Hepatocyte (in vitro differentiated cells): ENCODE results near the gene RALGPS2. TPM values are rescaled to one million over a fixed set of nuclear protein-coding genes. Genes with fewer than 3 reads are reported as not detected.

Experiments used
- DNase-seq: peaks from one replicate; pipeline ENCODE4 v3.0.0-alpha.2; 2016; ENCODE audit warnings: low spot score
- H2AFZ ChIP-seq: fragments of 200-600 bp; sonication (generic); 2 replicates; pipeline ENCODE4 v1.6.0; 2016; ENCODE audit warnings: antibody characterized with exemption, mild to moderate bottlenecking
- H3K27ac ChIP-seq: fragments of 200-600 bp; sonication (generic); 2 replicates; pipeline ENCODE4 v1.5.1; 2016; ENCODE audit warnings: mild to moderate bottlenecking
- H3K27me3 ChIP-seq: fragments of 200-600 bp; sonication (generic); 2 replicates; pipeline ENCODE4 v1.6.1; 2016
- H3K36me3 ChIP-seq: fragments of 200-600 bp; sonication (generic); replicated peaks from 2 replicates; pipeline ENCODE4 v1.5.1; 2016; ENCODE audit warnings: low read depth; ENCODE audit not compliant: insufficient read depth
- H3K4me1 ChIP-seq: fragments of 200-600 bp; sonication (generic); 2 replicates; pipeline ENCODE4 v1.5.1; 2016; ENCODE audit warnings: mild to moderate bottlenecking, moderate library complexity; ENCODE audit not compliant: insufficient read depth
- H3K4me2 ChIP-seq: fragments of 200-600 bp; sonication (generic); 2 replicates; pipeline ENCODE4 v1.6.0; 2016
- H3K4me3 ChIP-seq: fragments of 200-600 bp; sonication (generic); 2 replicates; pipeline ENCODE4 v1.5.1; 2016; ENCODE audit warnings: mild to moderate bottlenecking
- H3K79me2 ChIP-seq: fragments of 200-600 bp; sonication (generic); 2 replicates; pipeline ENCODE4 v1.6.0; 2017; ENCODE audit warnings: mild to moderate bottlenecking
- H3K9me2 ChIP-seq: fragments of 200-600 bp; sonication (generic); replicated peaks from 2 replicates; pipeline ENCODE4 v1.6.0; 2017; ENCODE audit warnings: mild to moderate bottlenecking; ENCODE audit not compliant: insufficient read depth
- H3K9me3 ChIP-seq: fragments of 200-600 bp; sonication (generic); 2 replicates; pipeline ENCODE4 v1.5.1; 2016; ENCODE audit warnings: low read depth, mild to moderate bottlenecking
- H4K20me1 ChIP-seq: fragments of 200-600 bp; sonication (generic); 2 replicates; pipeline ENCODE4 v1.6.0; 2016; ENCODE audit warnings: mild to moderate bottlenecking; ENCODE audit not compliant: insufficient read depth, poor library complexity, severe bottlenecking
- CTCF ChIP-seq: fragments of 200-600 bp; sonication (generic); IDR thresholded peaks from 2 replicates; pipeline ENCODE4 v1.5.1; 2016; ENCODE audit warnings: antibody characterized with exemption, mild to moderate bottlenecking; ENCODE audit not compliant: poor library complexity
- EZH2 ChIP-seq: fragments of 200-600 bp; sonication (generic); IDR thresholded peaks from 2 replicates; pipeline ENCODE4 v1.6.1; 2016; ENCODE audit warnings: antibody characterized with exemption, mild to moderate bottlenecking, borderline replicate concordance
- EZH2phosphoT487 ChIP-seq: fragments of 200-600 bp; sonication (generic); IDR thresholded peaks from one replicate; pipeline ENCODE4 v1.6.1; 2018; ENCODE audit warnings: antibody characterized with exemption, mild to moderate bottlenecking, low read depth, moderate library complexity; ENCODE audit not compliant: unreplicated experiment, severe bottlenecking
- WGBS: methylation state at CpG from one replicate; pipeline ENCODE4 v1.1.6; 2016; ENCODE audit warnings: low lambda C conversion rate; ENCODE audit errors: missing lambda C conversion rate; 5-methylcytosine and 5-hydroxymethylcytosine counted together
- polyA plus RNA-seq: library from polyadenylated mRNA; unstranded; fragments of >200 nt; fragmentation: Nextera tagmentation; extraction: Ambion mirVana; gene quantifications from 2 replicates; pipeline ENCODE4 v1.2.1, GENCODE V29; 2016
- total RNA-seq: library from RNA; depleted of rRNA; stranded (reverse); fragments of >200 nt; gene quantifications from 2 replicates; pipeline ENCODE4 v1.2.3, GENCODE V29; 2014

RALGPS2 gene
- total and polyA plus RNA-seq, 2 experiments from 2014 or later = 9.3 to 35.4 TPM

DNA sequence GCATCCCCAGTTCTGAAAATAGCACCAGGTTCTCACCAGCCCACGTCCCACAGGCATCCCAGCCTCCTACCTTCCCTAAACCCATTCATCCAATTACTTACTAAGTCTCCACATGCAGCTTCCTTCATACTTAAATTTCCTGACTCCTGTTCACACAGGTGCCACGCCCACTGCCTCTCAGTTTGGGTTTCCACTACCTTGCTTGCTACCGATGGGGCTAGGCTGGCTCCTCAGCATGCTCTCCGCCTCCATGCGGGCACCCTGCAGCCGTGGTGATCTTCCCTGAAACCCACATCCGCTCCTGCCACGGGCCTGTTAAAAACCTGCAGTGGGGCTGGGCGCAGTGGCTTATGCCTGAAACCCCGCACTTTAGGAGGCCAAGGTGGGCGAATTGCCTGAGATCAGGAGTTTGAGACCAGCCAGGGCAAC, 216.2 kb downstream of the RALGPS2 start:
- Histone ChIP-seq H3K27ac (no peak overlapping the region), H3K79me2 (no peaks in the 10 kb centered on the region), H3K4me2 (no peak overlapping the region), H2AFZ (no peak overlapping the region), H3K27me3 (no peaks in the 10 kb centered on the region), H3K9me2 (no peaks in the 10 kb centered on the region), H3K9me3 (no peaks in the 10 kb centered on the region), H3K4me3 (no peak overlapping the region), H4K20me1 (no peaks in the 10 kb centered on the region), H3K36me3 (no peaks in the 10 kb centered on the region), H3K4me1 (peaks cover 21% of the 10 kb centered on the region)
- no peak for TF ChIP-seq EZH2phosphoT487
- TF ChIP-seq CTCF = no peak
- TF ChIP-seq EZH2 = no peak
- WGBS = 96% methylated on average over 11 of the region's 11 CpGs
- DNase-seq = no peak

- no peak overlapping the region for H3K4me3 ChIP-seq
- no peaks in the 10 kb centered on the region for H3K27me3 ChIP-seq
- no peak for DNase-seq
- H3K9me2 ChIP-seq = no peaks in the 10 kb centered on the region
- TF ChIP-seq EZH2 = no peak
- TF ChIP-seq EZH2phosphoT487 = no peak
- TF ChIP-seq CTCF = no peak
- no peak overlapping the region for H2AFZ ChIP-seq
- no peaks in the 10 kb centered on the region for H3K79me2 ChIP-seq
- H3K36me3 ChIP-seq = no peaks in the 10 kb centered on the region
- H3K4me2 ChIP-seq = no peak overlapping the region
- WGBS = 96% methylated on average over 13 of the region's 14 CpGs
- no peaks in the 10 kb centered on the region for H4K20me1 ChIP-seq
- no peaks in the 10 kb centered on the region for H3K9me3 ChIP-seq
- H3K4me1 ChIP-seq = peaks cover 21% of the 10 kb centered on the region
- no peak overlapping the region for H3K27ac ChIP-seq
Observed at GRCh38 chr1:178941849-178942248, 216.8 kb downstream of the RALGPS2 start.

GRCh38 chr1:178942285-178943198, 217.5 kb downstream of the RALGPS2 start:
- H3K4me3 ChIP-seq = no peak overlapping the region
- no peaks in the 10 kb centered on the region for H3K79me2 ChIP-seq
- H3K4me2 ChIP-seq = no peak overlapping the region
- H3K4me1 ChIP-seq = peaks cover 21% of the 10 kb centered on the region
- no peak for DNase-seq
- WGBS = 81% methylated on average over 15 of the region's 15 CpGs
- H3K36me3 ChIP-seq = no peaks in the 10 kb centered on the region
- H3K27me3 ChIP-seq = no peaks in the 10 kb centered on the region
- no peaks in the 10 kb centered on the region for H3K9me3 ChIP-seq
- no peaks in the 10 kb centered on the region for H4K20me1 ChIP-seq
- no peak overlapping the region for H3K27ac ChIP-seq
- no peak overlapping the region for H2AFZ ChIP-seq
- H3K9me2 ChIP-seq = no peaks in the 10 kb centered on the region
- TF ChIP-seq CTCF = no peak
